ENCODE data around the gene SH3TC2. TPM values are rescaled to one million over a fixed set of nuclear protein-coding genes. Genes with fewer than 3 reads are reported as not detected.

The SH3TC2 gene
- 3.8 and 4.6 TPM in 2 replicates for total RNA-seq

DNA sequence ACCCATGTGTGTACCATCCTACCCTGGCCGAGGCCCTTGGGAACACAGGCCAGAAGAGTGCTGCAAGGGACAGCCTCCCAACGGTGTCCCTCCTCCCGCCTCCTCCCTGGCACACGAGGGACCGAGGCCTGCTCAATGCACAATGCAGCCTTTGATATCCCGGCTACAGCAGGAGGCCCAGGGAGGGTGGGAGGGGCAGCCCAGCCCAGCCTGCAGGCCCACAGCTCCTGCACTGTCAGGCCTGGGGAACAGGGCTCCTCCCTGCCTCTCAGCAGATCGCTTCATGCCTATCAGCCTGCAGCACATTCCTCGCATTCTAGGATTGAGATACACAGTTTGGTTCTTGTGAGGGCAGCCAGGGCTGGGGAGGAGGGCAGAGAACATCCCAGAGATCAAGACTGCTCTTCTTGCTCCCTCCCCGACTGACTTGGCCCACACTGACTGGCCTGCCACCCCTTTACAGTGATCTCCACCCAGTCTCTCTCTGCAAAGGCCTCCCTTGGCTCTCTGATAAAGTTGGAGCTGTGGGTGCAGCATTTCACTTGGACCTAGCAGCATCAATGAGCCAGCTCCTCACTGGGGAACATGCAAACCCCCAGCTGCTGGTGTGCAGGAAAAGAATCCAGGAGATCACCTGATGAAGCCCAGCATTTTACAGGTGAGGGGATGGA lies at the start of gene SH3TC2:
SH3TC2 (minus strand) TSS at position 46 of the 671 bp plus-strand sequence; CDS start at position 6, 40 bp downstream.

Other genes with a start within 250 kb of the SH3TC2 start
- gene ADRB2, start 236.5 kb downstream of the SH3TC2 start, total RNA-seq: 13.3 and 14.2 TPM in 2 replicates
- gene ABLIM3, start 78.4 kb upstream of the SH3TC2 start, total RNA-seq: 51.7 and 57.6 TPM in 2 replicates
- gene AFAP1L1, start 208.8 kb upstream of the SH3TC2 start, total RNA-seq: 69.0 and 72.3 TPM in 2 replicates

Data from mammary microvascular endothelial cell (primary cell).